Loucy (cell line): ENCODE measurements around the gene TWNK.
A peak's percentile ranks its signal among the peaks of the same experiment; 100 is the strongest.

ENCODE experiments used
- H2AFZ ChIP-seq: fragments of 200-600 bp; sonication (generic); 2 replicates; pipeline ENCODE4 v1.6.0; 2016; ENCODE audit warnings: antibody characterized with exemption, mild to moderate bottlenecking, low read length, moderate library complexity
- H3F3A ChIP-seq: fragments of 200-600 bp; 2 replicates; pipeline ENCODE4 v1.6.0; 2016; ENCODE audit warnings: antibody characterized with exemption, low read depth, mild to moderate bottlenecking
- H3K27me3 ChIP-seq: fragments of 200-600 bp; sonication (generic); 2 replicates; pipeline ENCODE4 v1.6.1; 2014; ENCODE audit warnings: low read length, mild to moderate bottlenecking; ENCODE audit not compliant: insufficient read depth, poor library complexity, severe bottlenecking
- H3K36me3 ChIP-seq: fragments of 200-600 bp; sonication (generic); 2 replicates; pipeline ENCODE4 v1.6.1; 2016; ENCODE audit warnings: low read length; ENCODE audit not compliant: insufficient read depth
- H3K4me1 ChIP-seq: fragments of 200-600 bp; sonication (generic); 2 replicates; pipeline ENCODE4 v1.5.1; 2014; ENCODE audit warnings: low read length, mild to moderate bottlenecking; ENCODE audit not compliant: insufficient read depth, poor library complexity, severe bottlenecking
- H3K4me2 ChIP-seq: fragments of 200-600 bp; sonication (generic); 2 replicates; pipeline ENCODE4 v1.6.0; 2014; ENCODE audit warnings: antibody characterized with exemption, low read length, low read depth, mild to moderate bottlenecking; ENCODE audit not compliant: poor library complexity, severe bottlenecking
- H3K4me3 ChIP-seq: fragments of 200-600 bp; sonication (generic); 2 replicates; pipeline ENCODE4 v1.5.1; 2014; ENCODE audit warnings: low read length, mild to moderate bottlenecking, mixed read lengths; ENCODE audit not compliant: poor library complexity, severe bottlenecking
- H3K79me2 ChIP-seq: fragments of 200-600 bp; sonication (generic); 2 replicates; pipeline ENCODE4 v1.6.1; 2014; ENCODE audit warnings: low read length; ENCODE audit not compliant: insufficient read depth
- H3K9ac ChIP-seq: fragments of 200-600 bp; sonication (generic); 2 replicates; pipeline ENCODE4 v1.6.0; 2014; ENCODE audit warnings: mild to moderate bottlenecking, low read depth, low read length, moderate library complexity; ENCODE audit not compliant: poor library complexity, severe bottlenecking
- H3K9me2 ChIP-seq: fragments of 200-600 bp; sonication (generic); replicated peaks from 2 replicates; pipeline ENCODE4 v1.6.1; 2016; ENCODE audit warnings: low read depth, low read length, mixed read lengths
- H3K9me3 ChIP-seq: fragments of 200-600 bp; sonication (generic); 2 replicates; pipeline ENCODE4 v1.6.1; 2014; ENCODE audit warnings: mild to moderate bottlenecking, antibody characterized with exemption, low read length, low read depth; ENCODE audit not compliant: insufficient read depth
- H4K20me1 ChIP-seq: fragments of 200-600 bp; sonication (generic); 2 replicates; pipeline ENCODE4 v1.6.0; 2014; ENCODE audit warnings: antibody characterized with exemption, low read length, mild to moderate bottlenecking; ENCODE audit not compliant: insufficient read depth, poor library complexity, severe bottlenecking
- CTCF ChIP-seq: fragments of 200-600 bp; sonication (generic); conservative IDR thresholded peaks from 2 replicates; pipeline ENCODE4 v1.5.1; 2014; ENCODE audit warnings: mild to moderate bottlenecking, antibody characterized with exemption, low read length
- EZH2phosphoT487 ChIP-seq: fragments of 200-600 bp; IDR thresholded peaks from 2 replicates; pipeline ENCODE4 v1.6.1; 2018; ENCODE audit warnings: antibody characterized with exemption, mild to moderate bottlenecking, moderate library complexity, borderline replicate concordance

The TWNK gene

DNA sequence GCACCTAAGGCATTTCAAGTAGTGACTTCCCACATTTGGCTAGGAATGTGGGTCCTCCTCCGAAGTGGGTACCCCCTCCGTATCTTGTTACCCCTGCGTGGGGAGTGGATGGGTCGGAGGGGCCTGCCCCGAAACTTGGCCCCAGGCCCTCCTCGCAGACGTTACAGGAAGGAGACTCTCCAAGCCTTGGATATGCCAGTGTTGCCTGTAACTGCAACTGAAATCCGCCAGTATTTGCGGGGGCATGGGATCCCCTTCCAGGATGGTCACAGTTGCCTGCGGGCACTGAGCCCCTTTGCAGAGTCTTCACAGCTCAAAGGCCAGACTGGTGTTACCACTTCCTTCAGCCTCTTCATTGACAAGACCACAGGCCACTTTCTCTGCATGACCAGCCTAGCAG is 823 bp downstream of the TWNK start:
- Histone ChIP-seq H2AFZ (no peak overlapping the region), H3K27me3 (no peaks in the 10 kb centered on the region), H3F3A (no peaks in the 10 kb centered on the region), H3K9ac (peak overlapping the region; percentile 93), H3K79me2 (peaks cover 51% of the 10 kb centered on the region), H3K4me3 (peak overlapping the region; percentile 99), H3K9me3 (no peaks in the 10 kb centered on the region), H3K4me1 (peaks cover 33% of the 10 kb centered on the region), H3K9me2 (no peaks in the 10 kb centered on the region), H4K20me1 (peaks cover 23% of the 10 kb centered on the region), H3K36me3 (peaks cover 12% of the 10 kb centered on the region; the same call in 1 of the 2 replicates), H3K4me2 (peak overlapping the region; percentile 89)
- no peak for TF ChIP-seq CTCF
- TF ChIP-seq EZH2phosphoT487, result no peak

DNA sequence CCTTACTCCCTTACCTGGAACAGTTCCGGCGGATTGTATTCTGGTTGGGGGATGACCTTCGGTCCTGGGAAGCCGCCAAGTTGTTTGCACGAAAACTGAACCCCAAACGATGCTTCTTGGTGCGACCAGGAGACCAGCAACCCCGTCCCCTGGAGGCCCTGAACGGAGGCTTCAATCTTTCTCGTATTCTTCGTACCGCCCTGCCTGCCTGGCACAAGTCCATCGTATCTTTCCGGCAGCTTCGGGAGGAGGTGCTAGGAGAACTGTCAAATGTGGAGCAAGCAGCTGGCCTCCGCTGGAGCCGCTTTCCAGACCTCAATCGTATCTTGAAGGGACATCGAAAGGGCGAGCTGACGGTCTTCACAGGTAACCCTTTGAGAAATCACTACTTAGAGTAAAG is 1.7 kb downstream of the TWNK start:
- no peaks in the 10 kb centered on the region for H3K9me3 ChIP-seq
- H3K9ac ChIP-seq, result peak overlapping the region; percentile 93
- H3K36me3 ChIP-seq, result peaks cover 12% of the 10 kb centered on the region; the same call in 1 of the 2 replicates
- no peak for TF ChIP-seq CTCF
- TF ChIP-seq EZH2phosphoT487, result no peak
- no peaks in the 10 kb centered on the region for H3F3A ChIP-seq
- H3K79me2 ChIP-seq, result peaks cover 51% of the 10 kb centered on the region
- H3K27me3 ChIP-seq, result no peaks in the 10 kb centered on the region
- no peak overlapping the region for H2AFZ ChIP-seq
- H4K20me1 ChIP-seq, result peaks cover 23% of the 10 kb centered on the region
- H3K9me2 ChIP-seq, result no peaks in the 10 kb centered on the region
- H3K4me3 ChIP-seq, result peak overlapping the region; percentile 99
- H3K4me1 ChIP-seq, result peaks cover 33% of the 10 kb centered on the region
- peak overlapping the region; percentile 89 for H3K4me2 ChIP-seq

DNA sequence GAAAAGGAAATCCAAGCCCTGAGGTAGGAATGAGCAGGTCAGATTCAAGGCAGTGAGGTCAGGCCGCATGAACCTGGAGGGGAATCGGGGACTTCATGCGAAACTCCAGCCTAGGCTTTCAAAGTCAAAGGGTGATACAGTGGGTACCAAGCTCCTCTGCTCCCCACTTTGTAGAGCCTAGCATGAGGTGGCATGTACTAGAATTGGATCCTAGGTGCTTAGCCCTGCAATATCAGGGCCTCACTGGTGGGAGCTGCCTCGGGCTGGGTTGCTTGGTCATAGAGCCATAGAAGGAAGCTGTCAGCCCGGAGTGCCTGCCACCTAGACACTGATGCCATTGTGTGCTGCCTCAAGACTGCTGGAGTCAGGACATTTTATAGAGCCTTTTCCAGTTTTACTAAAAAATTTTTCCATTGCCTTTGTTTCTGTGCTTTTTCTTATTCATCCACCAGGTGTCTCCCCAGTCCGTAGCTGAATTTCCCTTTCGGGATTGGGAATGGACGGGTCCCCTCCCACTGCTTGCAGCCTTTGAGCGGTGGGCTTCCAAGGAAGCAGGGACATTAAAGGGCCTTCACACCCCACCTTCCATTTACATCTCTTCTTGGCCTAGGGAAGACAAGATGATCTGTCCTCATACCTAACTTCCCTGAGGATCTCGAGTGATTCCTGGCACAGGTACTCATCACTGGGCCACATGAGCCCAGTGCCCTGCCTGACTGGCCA is 6.8 kb downstream of the TWNK start:
- Histone ChIP-seq H3K79me2 (peaks cover 20% of the 10 kb centered on the region; the same call in 1 of the 2 replicates), H4K20me1 (no peaks in the 10 kb centered on the region)
- TF ChIP-seq CTCF, result peak; percentile 55
- no peak for TF ChIP-seq EZH2phosphoT487

More for the DNA sequence above, 6.8 kb downstream of the TWNK start:
- Histone ChIP-seq H2AFZ (no peak overlapping the region), H3K27me3 (no peaks in the 10 kb centered on the region), H3K9me3 (no peaks in the 10 kb centered on the region), H3K4me1 (peaks cover 26% of the 10 kb centered on the region), H3K4me2 (no peak overlapping the region), H3K9me2 (no peaks in the 10 kb centered on the region), H3K9ac (no peak overlapping the region), H3F3A (no peaks in the 10 kb centered on the region), H3K36me3 (peaks cover 12% of the 10 kb centered on the region; the same call in 1 of the 2 replicates), H3K4me3 (no peak overlapping the region)
